NCI-H524 (cell line): ENCODE data around the gene ZNF385C.
A peak's percentile ranks its signal among the peaks of the same experiment; 100 is the strongest.

Experiments used
- DNase-seq, 2 experiments: peaks; one replicate each; lab custom pipeline; 2025; lab: John Stamatoyannopoulos, UW

ZNF385C gene

DNA sequence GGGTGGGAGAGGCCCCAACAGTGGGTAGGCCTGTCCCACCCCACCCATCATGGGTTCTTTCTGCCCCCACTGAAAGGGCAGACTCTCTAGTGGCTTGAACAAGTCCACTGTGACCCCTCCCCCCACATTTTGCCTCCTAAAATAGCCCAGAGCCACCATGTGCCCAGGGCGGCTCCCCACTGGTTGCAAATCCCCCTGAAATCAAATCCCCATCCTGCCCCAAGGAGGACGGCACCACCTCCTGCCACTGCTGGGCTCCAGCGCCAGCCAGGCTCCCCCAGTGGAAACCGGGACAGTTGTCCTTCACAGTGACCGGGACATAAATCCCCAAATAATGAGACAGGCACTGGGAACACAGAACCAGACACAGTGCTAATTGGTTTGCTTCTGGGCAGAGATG, 20.5 kb downstream of the ZNF385C start:
- DNase-seq, result no peak

DNA sequence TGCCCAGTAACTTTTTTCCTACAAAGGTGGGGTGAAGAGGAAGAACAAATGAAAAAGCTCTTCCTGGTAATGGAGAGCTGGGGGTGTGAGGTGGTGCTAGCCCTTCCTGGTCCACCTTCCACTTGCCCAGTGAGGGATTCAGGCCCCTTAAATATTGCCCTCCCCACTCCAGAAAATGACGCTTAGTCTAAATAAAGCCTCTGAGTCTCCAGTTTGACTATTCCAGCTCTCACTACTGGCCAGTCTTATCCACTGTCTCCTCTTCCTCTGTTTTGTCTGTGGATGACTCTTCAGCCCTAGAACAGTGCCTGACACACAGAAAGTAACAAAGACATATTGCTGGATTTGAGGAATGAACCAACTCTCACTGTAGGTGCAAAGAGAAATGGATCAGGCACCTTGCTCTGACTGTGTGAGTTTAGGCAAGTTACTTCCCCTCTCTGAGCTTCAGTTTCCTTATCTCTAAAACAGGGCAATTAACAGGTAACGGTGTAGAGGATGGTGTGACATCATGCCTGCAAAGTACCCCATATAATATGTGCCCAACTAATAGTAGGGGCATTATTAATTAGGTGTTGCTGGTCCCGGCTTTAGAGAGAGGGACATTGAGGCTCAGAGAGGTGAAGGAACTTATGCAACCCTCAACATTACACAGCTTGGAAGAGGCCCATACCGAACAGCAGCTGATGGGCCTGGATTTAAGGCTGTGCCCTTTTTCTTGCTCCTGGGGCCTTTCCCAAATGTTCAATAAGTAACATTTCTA, 21.3 kb downstream of the ZNF385C start:
- no peak for DNase-seq

DNA sequence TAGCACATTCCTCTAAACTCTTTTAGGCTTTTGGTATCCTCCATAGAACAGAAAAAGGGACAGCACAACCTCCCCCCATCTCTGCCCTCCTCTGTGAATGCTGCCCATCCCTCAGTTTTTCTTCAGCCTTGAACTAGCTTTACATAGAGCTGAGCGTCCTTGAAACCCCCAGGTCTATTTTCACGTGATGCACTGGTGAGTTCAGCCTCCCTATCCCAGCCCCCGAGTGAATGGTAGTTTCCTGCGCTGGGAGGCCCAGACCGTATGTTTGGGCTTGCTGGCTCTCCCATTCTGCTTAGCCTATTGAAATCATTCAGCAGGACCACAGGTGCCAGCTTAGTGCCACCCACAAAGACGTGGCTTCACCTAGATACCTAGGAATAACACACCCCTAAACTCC, 22.5 kb downstream of the ZNF385C start:
- DNase-seq, result no peak

DNA sequence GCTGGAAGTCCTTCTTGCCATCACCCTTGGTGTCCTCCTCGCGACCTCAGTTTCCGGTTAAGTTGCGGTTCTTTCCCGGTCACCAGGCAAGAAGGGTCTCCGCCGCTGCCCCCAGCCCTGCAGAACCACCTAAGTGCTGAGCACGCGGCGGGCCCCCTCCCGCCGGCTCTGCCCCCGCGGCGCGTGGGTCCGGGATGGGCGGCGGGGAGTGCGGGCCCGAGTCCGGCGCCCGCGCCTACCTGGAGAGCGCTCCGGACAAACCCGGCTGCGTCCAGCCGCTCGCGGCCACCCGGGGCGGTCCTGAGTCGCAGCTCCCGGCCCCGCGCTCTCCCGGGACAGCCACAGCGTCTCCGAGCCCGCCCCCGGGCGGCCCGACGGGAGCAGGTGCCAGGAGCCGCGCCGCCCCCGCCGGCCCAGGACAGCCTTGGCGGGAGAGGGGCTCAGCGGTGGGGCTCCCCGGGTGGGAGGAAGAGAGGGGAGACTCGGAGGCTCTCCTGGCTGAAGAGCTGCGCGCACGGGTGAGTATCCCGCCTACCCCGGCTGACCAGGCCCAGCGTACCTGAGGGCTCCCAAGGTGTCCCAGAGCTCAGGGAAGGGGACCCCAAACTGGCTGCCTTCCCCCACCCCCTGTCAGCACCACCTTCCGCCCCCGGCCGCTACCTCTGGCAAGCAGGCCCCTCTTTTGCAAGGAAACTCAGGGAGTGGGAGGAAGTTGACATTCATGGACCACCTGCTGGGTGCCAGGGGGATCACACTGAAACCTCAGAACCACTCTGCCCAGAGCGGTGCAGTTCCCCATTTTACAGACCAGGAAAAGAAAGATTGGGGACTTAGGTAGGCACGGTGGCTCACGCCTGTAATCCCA, 25.7 kb downstream of the ZNF385C start:
- DNase-seq, result peak in 1 of 2 experiments; percentile 7

DNA sequence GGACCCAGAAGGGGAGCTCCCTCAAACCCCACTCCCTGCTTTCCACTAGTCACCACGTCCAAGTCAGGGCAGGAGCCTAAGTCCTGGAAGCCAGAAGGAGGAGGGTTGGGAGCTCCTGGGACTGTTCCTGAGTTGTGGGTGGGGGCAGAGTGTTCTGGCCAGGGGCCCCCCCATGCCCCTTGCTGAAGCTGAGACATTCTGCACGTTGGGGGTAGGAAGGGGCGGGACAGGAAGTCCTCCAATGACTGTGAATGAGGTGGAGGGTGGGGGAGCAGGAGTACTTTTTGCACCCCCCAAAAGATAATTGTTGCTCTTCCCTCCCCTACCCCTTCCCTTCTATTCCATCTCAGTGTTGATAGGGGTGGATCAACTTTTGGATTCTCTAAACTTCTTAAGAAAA, 26.5 kb downstream of the ZNF385C start:
- no peak for DNase-seq

DNA sequence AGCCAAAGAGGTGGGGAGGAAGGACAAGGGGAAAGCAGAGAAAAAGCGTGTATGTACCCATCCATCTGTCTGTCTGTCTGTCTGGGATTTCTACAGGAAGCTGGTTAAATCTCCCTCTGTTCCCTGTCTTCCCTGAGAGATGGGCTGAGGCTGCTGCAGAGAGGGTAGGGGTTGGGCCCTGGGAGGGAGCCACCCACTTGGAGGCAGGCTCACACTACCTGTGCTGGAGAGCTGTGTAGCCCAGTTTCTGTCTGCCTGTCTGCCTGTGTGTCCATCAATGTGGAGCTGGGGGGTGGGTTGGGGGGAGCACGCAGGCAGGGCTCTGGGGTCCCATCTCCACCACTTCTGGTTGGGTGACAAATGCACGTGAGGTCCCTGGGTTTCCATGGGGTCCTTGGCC, 29.3 kb downstream of the ZNF385C start:
- no peak for DNase-seq

DNA sequence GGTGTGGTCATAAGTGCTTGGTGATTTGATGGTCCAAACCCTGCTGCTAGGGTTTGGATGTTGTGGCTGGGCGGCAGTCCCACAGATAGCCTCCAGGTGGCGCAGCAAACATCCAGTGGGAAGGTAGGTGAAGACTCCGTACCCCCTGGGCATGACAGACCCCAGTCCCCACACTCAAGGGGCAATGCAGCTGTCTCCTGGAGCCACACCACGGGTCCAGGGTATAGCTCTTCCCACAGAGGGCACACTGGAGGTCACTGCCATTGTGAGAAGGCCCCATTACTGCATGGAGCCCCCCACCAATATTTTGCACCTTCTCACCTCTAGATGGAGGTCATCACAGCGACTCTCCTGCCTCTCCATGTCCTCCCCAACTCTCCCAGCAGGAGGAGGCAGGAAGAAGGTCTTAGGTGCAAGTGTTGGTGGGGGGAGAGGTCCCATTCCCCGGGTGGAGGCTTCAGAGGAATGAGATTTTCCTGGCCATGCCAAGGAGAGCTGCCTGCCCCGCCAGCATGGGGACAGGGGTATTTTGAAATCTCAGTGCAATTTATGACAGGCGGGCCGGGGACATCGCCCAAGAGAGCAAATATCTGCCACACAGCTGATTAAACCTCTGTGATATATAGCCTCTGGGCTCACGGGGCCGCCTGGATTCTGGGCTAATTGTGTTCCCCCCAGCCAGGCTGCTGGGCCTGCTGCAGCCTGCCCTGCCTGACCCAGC, 30.7 kb downstream of the ZNF385C start:
- DNase-seq, result peak; percentile 42 to 74

DNA sequence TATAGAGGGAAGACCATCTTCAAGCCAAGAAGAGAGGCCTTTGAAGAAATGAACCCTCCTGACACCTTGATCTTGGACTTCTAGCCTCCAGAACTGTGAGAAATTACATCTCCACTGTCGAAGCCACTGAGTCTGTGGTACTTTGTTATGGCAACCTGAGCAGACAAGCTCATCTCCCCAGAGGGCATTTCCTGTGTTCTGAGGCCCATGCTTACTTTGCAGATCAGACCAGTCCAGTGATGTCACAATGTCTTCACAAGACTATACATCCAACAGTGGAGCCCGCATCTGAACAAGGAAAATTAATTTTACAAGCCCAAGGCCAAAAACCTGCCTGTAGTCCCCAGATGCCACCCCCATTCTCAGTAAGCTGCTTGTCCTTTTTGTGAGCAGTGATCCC, 33.1 kb downstream of the ZNF385C start:
- no peak for DNase-seq

DNA sequence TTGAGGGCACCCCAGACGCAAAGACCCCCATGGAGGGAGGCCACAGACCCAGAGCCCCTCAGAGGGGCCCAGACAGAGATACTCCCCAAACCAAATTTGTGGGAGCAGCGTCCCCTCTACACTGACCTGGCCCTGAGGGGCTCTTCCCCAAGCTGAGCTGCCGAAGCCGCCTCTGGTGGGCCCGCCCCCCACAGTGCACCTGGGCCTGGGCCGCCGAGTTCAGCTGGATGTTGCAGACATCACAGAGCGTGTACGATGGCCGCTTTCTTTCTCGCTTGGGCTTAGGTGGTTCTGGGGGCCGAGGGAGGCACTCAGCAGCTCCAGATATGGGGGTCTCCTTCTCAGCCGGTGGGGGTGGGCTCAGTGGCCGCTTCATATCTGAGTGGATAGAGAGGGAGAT, 35.6 kb downstream of the ZNF385C start:
- no peak for DNase-seq

DNA sequence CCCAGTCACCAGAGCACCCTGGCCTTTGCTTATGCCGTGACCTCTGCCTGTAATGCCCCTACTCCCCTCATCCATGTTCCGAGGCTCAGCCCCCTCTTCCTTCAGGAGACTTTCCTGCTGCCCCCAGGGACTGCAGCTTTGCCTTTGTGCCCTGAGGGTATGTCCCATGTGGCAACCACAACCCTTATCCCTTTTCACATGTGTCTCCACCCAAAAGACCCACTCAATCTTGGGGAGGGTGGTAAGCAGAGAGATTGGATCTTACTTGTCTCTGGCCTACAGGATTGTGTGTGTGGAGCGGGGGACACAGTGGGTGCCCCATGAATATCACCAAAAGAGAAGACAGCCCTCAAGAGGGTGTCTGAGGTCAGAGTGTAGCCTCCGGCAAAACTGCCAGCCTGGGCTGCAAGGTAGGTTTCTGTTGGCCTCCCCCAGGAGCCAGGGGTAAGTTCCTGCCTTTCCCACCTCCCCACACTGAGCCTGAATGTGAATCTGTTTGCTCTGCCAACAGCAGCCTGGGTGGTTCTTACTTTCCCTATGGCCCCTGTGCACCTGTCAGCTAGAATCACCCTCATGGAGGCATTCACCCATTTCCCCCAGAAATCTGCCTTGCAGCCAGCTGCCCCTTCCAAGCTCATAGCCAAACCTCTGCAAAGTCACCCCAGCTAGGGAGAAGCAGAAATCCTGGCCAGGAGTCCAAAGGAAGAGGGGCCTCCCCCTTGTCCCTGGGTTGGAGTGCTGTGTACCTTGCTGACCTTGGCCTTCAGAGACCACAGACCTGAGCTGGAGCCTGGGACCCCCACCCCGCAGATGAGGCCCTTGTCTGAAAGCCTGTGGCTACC, 36.4 kb downstream of the ZNF385C start:
- peak in 1 of 2 experiments; percentile 23 for DNase-seq

DNA sequence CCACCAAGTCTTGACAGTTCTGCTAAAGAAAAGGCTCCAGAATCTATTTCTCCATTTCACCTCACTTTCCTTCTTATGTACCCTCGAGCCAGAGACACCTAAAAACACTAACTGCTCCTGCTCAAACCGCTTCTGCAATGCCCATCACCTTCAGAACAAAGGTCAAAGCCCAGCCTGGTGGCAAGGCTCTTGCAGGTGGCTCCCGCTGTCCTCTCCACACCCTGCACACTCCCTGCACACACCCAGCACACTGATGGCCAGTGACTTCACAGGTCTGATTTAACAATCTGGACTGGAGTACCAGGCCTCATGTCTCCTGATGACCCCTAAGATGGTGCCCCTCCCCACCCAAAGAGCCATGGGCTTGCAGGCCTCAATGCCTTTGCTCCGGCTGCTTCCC, 38.0 kb downstream of the ZNF385C start:
- no peak for DNase-seq

DNA sequence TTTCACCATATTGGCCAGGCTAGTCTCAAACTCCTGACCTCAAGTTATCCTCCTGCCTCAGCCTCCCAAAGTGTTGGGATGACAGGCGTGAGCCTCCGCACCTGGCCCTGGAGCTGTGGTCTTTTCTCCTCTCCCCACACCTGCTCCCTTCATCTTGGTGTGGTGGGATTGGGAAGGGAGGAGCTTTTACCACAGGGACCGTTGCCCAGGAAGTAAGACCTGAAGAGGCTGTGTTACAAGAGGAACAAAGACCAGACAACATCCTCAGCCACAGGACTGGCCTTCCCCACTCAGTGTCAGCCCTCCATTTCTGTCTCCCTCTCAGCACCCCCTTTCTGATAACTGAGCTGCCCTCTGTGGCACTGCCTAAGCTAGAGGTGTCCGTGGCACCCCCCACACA, 38.5 kb downstream of the ZNF385C start:
- no peak for DNase-seq

DNA sequence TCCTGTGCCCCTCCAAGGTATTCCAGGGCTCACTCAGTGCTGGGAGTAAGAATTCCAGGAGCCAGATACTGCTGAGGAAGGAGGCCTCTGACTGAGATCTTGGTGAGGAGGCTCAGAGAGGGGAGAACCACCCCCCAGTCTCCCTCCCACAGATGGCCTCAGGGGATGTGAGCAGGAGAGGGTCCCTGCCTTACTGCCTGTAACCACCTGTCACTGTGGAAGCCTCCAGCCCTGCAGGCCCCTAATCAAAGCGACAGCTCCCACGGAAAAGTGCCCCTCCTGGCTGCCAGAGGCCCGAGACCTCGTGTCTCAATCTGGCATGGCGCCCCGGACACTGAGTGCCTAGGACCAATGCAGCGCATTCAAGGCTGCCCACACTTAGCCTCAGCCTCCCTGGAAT, 40.2 kb downstream of the ZNF385C start:
- DNase-seq, result peak in 1 of 2 experiments; percentile 63

DNA sequence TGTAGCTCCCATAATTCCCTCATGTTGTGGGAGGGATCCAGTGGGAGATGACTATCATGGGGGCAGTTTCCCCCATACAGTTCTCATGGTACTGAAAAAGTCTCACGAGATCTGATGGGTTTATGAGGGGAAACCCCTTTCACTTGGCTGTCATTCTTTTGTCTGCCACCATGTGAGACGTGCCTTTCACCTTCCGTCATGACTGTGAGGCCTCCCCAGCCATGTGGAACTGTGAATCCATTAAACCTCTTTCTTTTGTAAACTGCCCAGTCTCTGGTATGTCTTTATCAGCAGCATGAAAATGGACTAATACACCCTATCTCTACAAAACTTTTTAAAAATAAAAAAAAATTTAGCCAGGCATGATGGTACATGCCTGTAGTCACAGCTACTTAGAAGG, 41.6 kb downstream of the ZNF385C start:
- no peak for DNase-seq

DNA sequence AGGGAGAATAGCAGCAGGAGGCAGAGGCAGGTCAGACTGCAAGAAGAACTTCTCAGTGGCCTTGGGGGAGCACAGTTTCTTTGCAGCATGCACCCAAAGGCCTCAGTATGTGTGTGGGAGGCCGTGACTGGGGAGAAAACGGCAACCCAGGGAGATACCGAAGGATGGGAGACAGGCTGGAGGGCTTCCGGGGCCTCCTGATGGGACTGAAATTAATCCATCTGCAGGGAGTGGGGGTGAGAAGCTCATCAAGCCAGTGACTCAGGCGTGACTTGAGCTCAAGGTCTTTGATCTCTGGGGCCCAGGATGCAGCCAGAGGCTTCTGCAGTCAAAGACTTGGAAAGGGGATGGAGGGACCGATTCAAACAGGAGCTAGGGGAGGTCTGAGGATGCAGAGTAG, 42.8 kb downstream of the ZNF385C start:
- DNase-seq, result no peak

DNA sequence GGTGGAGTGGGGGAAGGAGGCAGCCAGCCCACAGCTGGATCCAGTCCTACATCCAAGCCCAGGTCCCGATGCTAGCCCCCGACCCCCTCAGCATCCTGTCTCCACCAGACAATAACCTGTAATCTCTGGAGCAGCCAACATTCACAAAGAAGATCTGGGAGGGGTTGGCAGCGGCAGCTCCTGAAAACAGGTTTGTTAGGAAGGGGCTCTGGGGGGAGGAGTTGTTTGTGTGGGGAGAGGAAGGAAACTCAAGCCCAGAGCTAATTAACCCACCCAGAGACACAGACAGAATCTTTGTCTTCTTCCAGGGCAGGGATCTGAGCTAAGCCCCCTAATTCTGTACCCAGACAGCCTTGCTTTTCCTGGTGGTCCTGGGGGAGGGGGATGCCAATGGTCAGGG, 43.2 kb downstream of the ZNF385C start:
- DNase-seq, result no peak

DNA sequence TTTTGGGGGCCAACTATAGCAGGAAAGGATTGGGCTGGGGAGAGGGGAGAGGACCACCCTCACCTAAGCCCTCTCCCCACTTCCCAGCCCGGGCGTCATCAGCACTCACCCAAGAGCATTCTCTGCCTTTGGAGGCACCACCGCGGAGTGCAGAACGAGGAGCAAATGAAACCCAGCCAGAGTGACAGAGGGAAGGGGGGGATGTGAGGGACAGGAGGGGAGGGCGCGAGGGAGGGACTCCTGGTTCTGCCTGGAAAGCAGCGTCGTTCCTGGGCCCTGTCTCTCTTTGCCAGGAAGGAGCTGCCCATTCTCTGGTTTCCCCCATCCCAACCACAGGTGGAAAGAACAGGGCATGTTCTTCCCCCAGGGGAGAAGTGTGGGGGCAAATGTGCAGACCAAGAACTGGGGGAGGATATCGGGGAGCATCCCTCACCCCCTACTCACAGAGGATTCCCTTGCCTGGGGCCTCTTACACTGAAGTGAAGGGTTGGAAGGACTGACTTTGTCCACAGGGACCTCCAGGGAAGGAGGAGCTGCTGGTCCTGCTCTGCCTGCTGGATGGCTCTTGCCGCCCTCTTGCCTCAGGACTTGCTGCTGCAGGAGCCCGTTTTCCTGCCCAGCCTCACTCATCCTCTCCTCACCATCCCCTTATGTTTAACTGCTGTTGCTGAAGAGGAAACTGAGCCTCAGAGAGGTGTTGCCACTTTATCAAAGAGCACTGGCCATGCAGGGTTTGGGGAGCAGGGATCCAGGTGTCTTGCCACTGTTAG, 44.4 kb downstream of the ZNF385C start:
- no peak for DNase-seq

DNA sequence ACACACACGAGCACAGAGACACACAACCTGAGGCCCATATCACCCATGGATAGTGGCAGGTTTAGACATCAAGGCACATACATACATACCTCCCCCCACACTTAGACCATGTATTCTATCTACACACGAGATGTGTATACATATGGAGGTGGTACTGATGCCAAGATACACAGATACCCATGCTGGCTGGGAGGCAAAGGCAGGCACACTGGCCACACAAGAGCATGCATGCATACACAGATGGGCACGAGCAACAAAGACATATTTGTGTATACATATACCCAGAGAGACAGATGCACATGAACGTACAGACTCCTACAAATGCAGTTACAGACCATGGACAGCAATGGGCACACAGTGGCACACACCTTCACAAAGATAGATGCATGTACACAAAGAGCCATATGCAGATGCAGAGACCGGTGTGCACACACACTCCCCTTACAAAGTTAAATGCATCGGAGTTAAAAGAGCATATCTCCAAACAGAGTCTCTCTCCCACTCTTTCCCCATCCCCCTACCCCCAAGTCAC, 45.9 kb downstream of the ZNF385C start:
- DNase-seq, result no peak

DNA sequence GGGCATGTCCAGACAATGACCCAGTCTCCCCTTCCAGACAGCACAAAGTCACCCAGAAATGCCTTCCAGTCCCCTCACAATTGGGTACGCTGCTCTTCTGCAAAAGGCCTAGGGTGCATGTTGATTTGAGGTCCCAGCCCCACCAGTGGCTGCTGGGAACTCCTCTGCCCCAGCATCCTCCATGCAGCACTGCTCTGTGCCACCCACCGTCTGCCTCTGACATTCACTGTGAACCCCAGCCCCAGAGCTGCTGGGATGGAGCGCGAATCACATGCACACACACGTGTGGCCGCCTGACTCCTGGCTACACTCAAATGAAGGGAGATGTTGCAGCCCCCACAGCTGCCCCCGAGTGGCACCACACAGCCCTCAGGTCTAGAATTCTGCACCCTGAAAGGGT, 46.6 kb downstream of the ZNF385C start:
- DNase-seq, result no peak

DNA sequence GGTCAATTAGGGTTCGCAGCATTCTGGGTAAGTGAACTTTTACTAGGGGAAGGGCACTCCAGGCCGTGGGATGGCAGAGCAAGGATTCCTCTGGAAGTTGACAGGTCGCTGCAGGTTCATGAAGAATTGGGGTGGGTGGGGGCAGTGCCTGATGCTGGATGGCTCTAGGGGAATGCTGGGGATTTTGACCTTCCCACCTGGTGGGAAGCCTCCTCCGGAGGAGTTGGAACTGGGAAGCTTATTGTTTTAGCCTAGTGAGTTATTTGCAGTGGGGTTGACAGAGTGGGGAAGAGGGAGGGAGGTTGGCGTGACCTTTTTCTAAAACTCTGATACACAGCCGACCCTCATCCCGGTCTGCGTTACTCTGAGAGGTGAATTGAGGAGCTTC, 47.3 kb downstream of the ZNF385C start:
- DNase-seq, result no peak
